ENCODE data around the gene DMPK.

DMPK gene

GRCh38 chr19:45772912-45773311, 9.4 kb downstream of the DMPK start:
- TF ChIP-seq CTCF (conservative IDR thresholded peaks at IDR 0.05; ENCODE audit: low read depth, low read length), result no peak
- DNase-seq (ENCODE audit: low read depth), result no peak
- no peak overlapping the region for H3K4me3 ChIP-seq (ENCODE audit: low read depth, low read length)

- H3K4me3 ChIP-seq (ENCODE audit: low read depth, low read length), result no peak overlapping the region
- TF ChIP-seq CTCF (conservative IDR thresholded peaks at IDR 0.05; ENCODE audit: low read depth, low read length), result no peak
- no peak for DNase-seq (ENCODE audit: low read depth)
Measured at GRCh38 chr19:45772130-45772840, 10.0 kb downstream of the DMPK start.

- no peak for DNase-seq (ENCODE audit: low read depth)
- H3K4me3 ChIP-seq (ENCODE audit: low read depth, low read length), result no peak overlapping the region
- no peak for TF ChIP-seq CTCF (conservative IDR thresholded peaks at IDR 0.05; ENCODE audit: low read depth, low read length)
Measured at GRCh38 chr19:45771311-45771933, 10.9 kb downstream of the DMPK start.

- TF ChIP-seq CTCF (conservative IDR thresholded peaks at IDR 0.05; ENCODE audit: low read depth, low read length), result peak; percentile 69
- H3K4me3 ChIP-seq (ENCODE audit: low read depth, low read length), result peak overlapping the region; percentile 71
- DNase-seq (ENCODE audit: low read depth), result peak; percentile 99
Measured at GRCh38 chr19:45770192-45771101, 11.8 kb downstream of the DMPK start.

GRCh38 chr19:45769821-45770191, 12.5 kb downstream of the DMPK start:
- peak; percentile 69 for DNase-seq (ENCODE audit: low read depth)
- peak overlapping the region; percentile 71 for H3K4me3 ChIP-seq (ENCODE audit: low read depth, low read length)
- no peak for TF ChIP-seq CTCF (conservative IDR thresholded peaks at IDR 0.05; ENCODE audit: low read depth, low read length)

GRCh38 chr19:45768984-45769782, 13.1 kb downstream of the DMPK start, which contains the start of gene SIX5:
TSS of gene SIX5 (minus strand) at chr19:45769252. CDS start at chr19:45768844, 408 bp downstream.
- no peak for TF ChIP-seq CTCF (conservative IDR thresholded peaks at IDR 0.05; ENCODE audit: low read depth, low read length)
- peak within 1 kb of the TSS; percentile 84 for H3K4me3 ChIP-seq (ENCODE audit: low read depth, low read length)
- DNase-seq (ENCODE audit: low read depth), result peak; percentile 99

Data from choroid plexus epithelial cell (primary cell).